Activated effector memory CD4-positive, alpha-beta T cell treated with anti-CD3 and anti-CD28 coated beads, Interleukin-2, amount 50 U/mL, for 16 hours (primary cell): ENCODE measurements around the gene C1QTNF5.
"Not testable (repeated sequence)": the region's sequence is repeated elsewhere in the genome, so short reads cannot be mapped to it uniquely, and the experiment has no call there.

ENCODE experiments used
- DNase-seq: peaks from one replicate; pipeline ENCODE4 v3.0.0-alpha.2; 2020

The C1QTNF5 gene

GRCh38 chr11:119340335-119341221 lies at the start of gene C1QTNF5:
Gene C1QTNF5, minus strand, starts transcription at chr11:119340883. Its CDS starts 486 bp downstream, at chr11:119340397.
- DNase-seq = no peak

GRCh38 chr11:119389611-119390254 lies 49.0 kb upstream of the C1QTNF5 start:
- DNase-seq = no peak

- DNase-seq = no peak
Measured at GRCh38 chr11:119388103-119388502, 47.4 kb upstream of the C1QTNF5 start.

- DNase-seq = no peak
Measured at GRCh38 chr11:119384332-119384731, 43.6 kb upstream of the C1QTNF5 start.

- DNase-seq = not testable (repeated sequence)
Measured at GRCh38 chr11:119382513-119382912, 41.8 kb upstream of the C1QTNF5 start.

GRCh38 chr11:119382101-119382500 lies 41.4 kb upstream of the C1QTNF5 start:
- no peak for DNase-seq

GRCh38 chr11:119381181-119381988 lies 40.7 kb upstream of the C1QTNF5 start, which contains the start of gene USP2:
Gene USP2, minus strand, starts transcription at chr11:119381690. Its CDS starts 8,210 bp downstream, at chr11:119373480.
- peak; percentile 99 for DNase-seq

- DNase-seq = no peak
Measured at GRCh38 chr11:119380827-119381180, 40.1 kb upstream of the C1QTNF5 start.

- no peak for DNase-seq
Measured at GRCh38 chr11:119380160-119380826, 39.6 kb upstream of the C1QTNF5 start.

GRCh38 chr11:119378851-119379465 lies 38.3 kb upstream of the C1QTNF5 start:
- DNase-seq = no peak

GRCh38 chr11:119377961-119378667 lies 37.4 kb upstream of the C1QTNF5 start:
- DNase-seq = no peak

- DNase-seq = no peak
Measured at GRCh38 chr11:119377112-119377901, 36.6 kb upstream of the C1QTNF5 start.

GRCh38 chr11:119376197-119376847 lies 35.6 kb upstream of the C1QTNF5 start:
- no peak for DNase-seq

GRCh38 chr11:119375337-119376196 lies 34.9 kb upstream of the C1QTNF5 start:
- DNase-seq = no peak

- DNase-seq = peak; percentile 41
Measured at GRCh38 chr11:119374632-119375336, 34.1 kb upstream of the C1QTNF5 start.

GRCh38 chr11:119373921-119374631 lies 33.4 kb upstream of the C1QTNF5 start:
- peak; percentile 77 for DNase-seq

GRCh38 chr11:119373059-119373920 lies 32.6 kb upstream of the C1QTNF5 start:
- peak; percentile 37 for DNase-seq
